Activated CD4-positive, alpha-beta T cell treated with anti-CD3 and anti-CD28 coated beads, Interleukin-2, amount 50 U/mL, for 1 hour (primary cell): ENCODE results near the gene PRG2.

ENCODE experiments used
- DNase-seq: peaks from one replicate; pipeline ENCODE4 v3.0.0-alpha.2; 2020

Gene PRG2

GRCh38 chr11:57390535-57390934 is at the start of gene PRG2:
Gene PRG2, minus strand, starts transcription at chr11:57390650. Its CDS starts 706 bp downstream, at chr11:57389944.
- no peak for DNase-seq

- no peak for DNase-seq
Observed at GRCh38 chr11:57439786-57440185, 49.3 kb upstream of the PRG2 start.

GRCh38 chr11:57438345-57439285 is 48.2 kb upstream of the PRG2 start:
- DNase-seq = no peak

- DNase-seq = no peak
Observed at GRCh38 chr11:57436031-57436430, 45.6 kb upstream of the PRG2 start.

- no peak for DNase-seq
Observed at GRCh38 chr11:57434640-57435546, 44.4 kb upstream of the PRG2 start.

- no peak for DNase-seq
Observed at GRCh38 chr11:57432714-57433163, 42.3 kb upstream of the PRG2 start.

GRCh38 chr11:57432149-57432561 is 41.7 kb upstream of the PRG2 start:
- DNase-seq = no peak

- no peak for DNase-seq
Observed at GRCh38 chr11:57430952-57431351, 40.5 kb upstream of the PRG2 start.

- DNase-seq = no peak
Observed at GRCh38 chr11:57429946-57430345, 39.5 kb upstream of the PRG2 start.

- no peak for DNase-seq
Observed at GRCh38 chr11:57428643-57429042, 38.2 kb upstream of the PRG2 start.

- no peak for DNase-seq
Observed at GRCh38 chr11:57427727-57428082, 37.3 kb upstream of the PRG2 start.

- peak; percentile 41 for DNase-seq
Observed at GRCh38 chr11:57426929-57427726, 36.7 kb upstream of the PRG2 start, which contains the start of gene SLC43A3. Gene SLC43A3, minus strand, starts transcription at chr11:57427121. Its CDS starts 949 bp downstream, at chr11:57426172.

- no peak for DNase-seq
Observed at GRCh38 chr11:57426439-57426928, 36.0 kb upstream of the PRG2 start.

- DNase-seq = no peak
Observed at GRCh38 chr11:57425565-57426438, 35.4 kb upstream of the PRG2 start.

GRCh38 chr11:57424792-57425564 is 34.5 kb upstream of the PRG2 start:
- peak; percentile 66 for DNase-seq

- no peak for DNase-seq
Observed at GRCh38 chr11:57424137-57424791, 33.8 kb upstream of the PRG2 start.

GRCh38 chr11:57422669-57423068 is 32.2 kb upstream of the PRG2 start:
- DNase-seq = no peak

- no peak for DNase-seq
Observed at GRCh38 chr11:57421805-57422204, 31.4 kb upstream of the PRG2 start.

GRCh38 chr11:57421066-57421465 is 30.6 kb upstream of the PRG2 start:
- DNase-seq = no peak

GRCh38 chr11:57419146-57419545 is 28.7 kb upstream of the PRG2 start:
- DNase-seq = no peak
